HG02678 (cell line): Measurements from ENCODE around the gene IFI27L2.
"Not testable (repeated sequence)": the region's sequence is repeated elsewhere in the genome, so short reads cannot be mapped to it uniquely, and the experiment has no call there.

ENCODE experiments used
- ATAC-seq: cut with Tn5 transposase; IDR thresholded peaks from one replicate; pipeline ENCODE4 v1.9.1; 2021; ENCODE audit warnings: mild to moderate bottlenecking, moderate library complexity; ENCODE audit not compliant: unreplicated experiment

The IFI27L2 gene

GRCh38 chr14:94129111-94129757 is at the start of gene IFI27L2:
Gene IFI27L2 (minus strand): TSS chr14:94129604. CDS start chr14:94129564, 40 bp downstream.
- ATAC-seq = peak; percentile 97

- no peak for ATAC-seq
These were observed 48.4 kb upstream of the IFI27L2 start for GRCh38 chr14:94177806-94178205.

GRCh38 chr14:94176808-94177207 is 47.4 kb upstream of the IFI27L2 start:
- no peak for ATAC-seq

GRCh38 chr14:94175747-94176146 is 46.3 kb upstream of the IFI27L2 start:
- no peak for ATAC-seq

- no peak for ATAC-seq
These were observed 45.8 kb upstream of the IFI27L2 start for GRCh38 chr14:94175011-94175745.

- ATAC-seq = no peak
These were observed 45.2 kb upstream of the IFI27L2 start for GRCh38 chr14:94174604-94175010.

GRCh38 chr14:94173885-94174603 is 44.6 kb upstream of the IFI27L2 start, which contains the start of gene PPP4R4:
Gene PPP4R4 (plus strand): TSS chr14:94174322. CDS start chr14:94174466, 144 bp downstream.
- ATAC-seq = peak; percentile 83

GRCh38 chr14:94173471-94173884 is 44.1 kb upstream of the IFI27L2 start:
- ATAC-seq = no peak

- ATAC-seq = no peak
These were observed 43.1 kb upstream of the IFI27L2 start for GRCh38 chr14:94172545-94172944.

GRCh38 chr14:94171208-94171607 is 41.8 kb upstream of the IFI27L2 start:
- no peak for ATAC-seq

GRCh38 chr14:94170136-94170535 is 40.7 kb upstream of the IFI27L2 start:
- ATAC-seq = no peak

- ATAC-seq = no peak
These were observed 36.3 kb upstream of the IFI27L2 start for GRCh38 chr14:94165744-94166143.

GRCh38 chr14:94164685-94165431 is 35.5 kb upstream of the IFI27L2 start:
- ATAC-seq = no peak

- ATAC-seq = no peak
These were observed 34.4 kb upstream of the IFI27L2 start for GRCh38 chr14:94163796-94164195.

- ATAC-seq = no peak
These were observed 33.1 kb upstream of the IFI27L2 start for GRCh38 chr14:94162466-94162865.

- no peak for ATAC-seq
These were observed 32.6 kb upstream of the IFI27L2 start for GRCh38 chr14:94161981-94162380.

- no peak for ATAC-seq
These were observed 31.7 kb upstream of the IFI27L2 start for GRCh38 chr14:94161058-94161457.

- ATAC-seq = no peak
These were observed 29.0 kb upstream of the IFI27L2 start for GRCh38 chr14:94158239-94158883.

- ATAC-seq = no peak
These were observed 27.8 kb upstream of the IFI27L2 start for GRCh38 chr14:94157197-94157596.

GRCh38 chr14:94156143-94156542 is 26.7 kb upstream of the IFI27L2 start:
- ATAC-seq = not testable (repeated sequence)
